Activated CD8-positive, alpha-beta T cell treated with anti-CD3 and anti-CD28 coated beads for 36 hours (primary cell): ENCODE data around the gene PRADC1. TPM values are rescaled to one million over a fixed set of nuclear protein-coding genes. Genes with fewer than 3 reads are reported as not detected.

Source experiments
- ATAC-seq: fragments of 200-7000 bp; cut with Tn5 transposase; one replicate; pipeline ENCODE4 v1.10.0; 2021; ENCODE audit warnings: mild to moderate bottlenecking, moderate library complexity
- CTCF ChIA-PET: fragments of 350-600 bp; sonication (Branson Sonifier 250); formaldehyde crosslinking; loops from one replicate; lab custom pipeline; 2021; ENCODE audit warnings: antibody characterized with exemption; lab: Charles Lee
- POLR2A ChIA-PET: fragments of 350-600 bp; sonication (Branson Sonifier 250); formaldehyde crosslinking; loops from one replicate; lab custom pipeline; 2021; ENCODE audit warnings: antibody characterized with exemption; lab: Charles Lee
- DNase-seq: peaks from one replicate; pipeline ENCODE4 v3.0.0-alpha.2; 2020
- H3K27ac Mint-ChIP-seq: one replicate; pipeline ENCODE4 v1.8.0; 2021; ENCODE audit warnings: mild to moderate bottlenecking, mixed read lengths
- H3K27me3 Mint-ChIP-seq: one replicate; pipeline ENCODE4 v1.8.0; 2021; ENCODE audit warnings: mixed read lengths
- H3K36me3 Mint-ChIP-seq: one replicate; pipeline ENCODE4 v1.8.0; 2021; ENCODE audit warnings: low read depth, mixed read lengths
- H3K4me1 Mint-ChIP-seq: one replicate; pipeline ENCODE4 v1.8.0; 2021; ENCODE audit warnings: low read depth, mixed read lengths
- H3K4me3 Mint-ChIP-seq: one replicate; pipeline ENCODE4 v1.8.0; 2021; ENCODE audit warnings: mild to moderate bottlenecking, moderate library complexity, mixed read lengths
- H3K9me3 Mint-ChIP-seq: one replicate; pipeline ENCODE4 v1.8.0; 2021; ENCODE audit warnings: mixed read lengths
- intact Hi-C: fragments of 100-400 bp; cut with micrococcal nuclease; formaldehyde crosslinking; loops from one replicate; pipeline ENCODE4 v1.10.0; 2022
- total RNA-seq, 2 experiments: library from RNA; stranded (reverse); gene quantifications; one replicate each; pipeline ENCODE4 v1.2.3, GENCODE V29; 2021
- TF ChIP-seq, protein P1 (sequence below): fragments of 200-600 bp; IDR thresholded peaks from one replicate; pipeline ENCODE4 v1.8.0; 2022; ENCODE audit warnings: antibody characterized with exemption, mild to moderate bottlenecking

Gene PRADC1
- total RNA-seq, 2 experiments from 2014 or later: 12.4 to 16.2 TPM

DNA sequence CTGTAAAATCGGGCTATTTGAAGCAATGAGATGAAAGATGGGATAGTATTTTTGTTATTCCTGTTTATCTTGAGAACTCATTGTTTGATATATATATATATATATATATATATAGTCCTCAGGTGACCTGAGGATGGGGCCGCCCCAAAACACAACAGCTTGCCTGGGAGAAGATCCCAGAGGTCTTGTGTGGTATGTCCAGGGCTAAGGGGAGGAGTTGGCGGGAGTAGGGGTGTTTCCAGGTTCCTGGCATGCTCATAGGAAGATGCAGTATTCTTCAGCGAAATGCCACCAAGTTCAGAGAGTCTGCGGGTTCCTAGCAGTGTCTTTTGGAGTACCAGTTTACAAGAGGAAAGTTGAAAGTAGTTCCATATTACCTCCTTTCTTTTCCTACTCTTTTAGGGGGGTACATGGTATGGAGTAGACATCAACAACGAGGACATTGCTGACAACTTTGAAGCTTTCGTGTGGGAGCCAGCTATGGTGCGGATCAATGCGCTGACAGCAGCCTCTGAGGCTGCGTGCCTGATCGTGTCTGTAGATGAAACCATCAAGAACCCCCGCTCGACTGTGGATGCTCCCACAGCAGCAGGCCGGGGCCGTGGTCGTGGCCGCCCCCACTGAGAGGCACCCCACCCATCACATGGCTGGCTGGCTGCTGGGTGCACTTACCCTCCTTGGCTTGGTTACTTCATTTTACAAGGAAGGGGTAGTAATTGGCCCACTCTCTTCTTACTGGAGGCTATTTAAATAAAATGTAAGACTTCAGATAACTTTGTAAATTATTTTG, 19.4 kb upstream of the PRADC1 start:
- ATAC-seq (no peak), DNase-seq (no peak)
- intact Hi-C loops: no loop called here
- TF ChIP-seq, protein P1, sequence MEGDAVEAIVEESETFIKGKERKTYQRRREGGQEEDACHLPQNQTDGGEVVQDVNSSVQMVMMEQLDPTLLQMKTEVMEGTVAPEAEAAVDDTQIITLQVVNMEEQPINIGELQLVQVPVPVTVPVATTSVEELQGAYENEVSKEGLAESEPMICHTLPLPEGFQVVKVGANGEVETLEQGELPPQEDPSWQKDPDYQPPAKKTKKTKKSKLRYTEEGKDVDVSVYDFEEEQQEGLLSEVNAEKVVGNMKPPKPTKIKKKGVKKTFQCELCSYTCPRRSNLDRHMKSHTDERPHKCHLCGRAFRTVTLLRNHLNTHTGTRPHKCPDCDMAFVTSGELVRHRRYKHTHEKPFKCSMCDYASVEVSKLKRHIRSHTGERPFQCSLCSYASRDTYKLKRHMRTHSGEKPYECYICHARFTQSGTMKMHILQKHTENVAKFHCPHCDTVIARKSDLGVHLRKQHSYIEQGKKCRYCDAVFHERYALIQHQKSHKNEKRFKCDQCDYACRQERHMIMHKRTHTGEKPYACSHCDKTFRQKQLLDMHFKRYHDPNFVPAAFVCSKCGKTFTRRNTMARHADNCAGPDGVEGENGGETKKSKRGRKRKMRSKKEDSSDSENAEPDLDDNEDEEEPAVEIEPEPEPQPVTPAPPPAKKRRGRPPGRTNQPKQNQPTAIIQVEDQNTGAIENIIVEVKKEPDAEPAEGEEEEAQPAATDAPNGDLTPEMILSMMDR: no peak
- Mint-ChIP-seq H3K27ac (no peak overlapping the region), H3K4me3 (no peak overlapping the region), H3K36me3 (peaks cover 40% of the 10 kb centered on the region), H3K27me3 (no peaks in the 10 kb centered on the region), H3K4me1 (no peaks in the 10 kb centered on the region), H3K9me3 (no peaks in the 10 kb centered on the region)
- ChIA-PET POLR2A (interaction anchor here (2.4 to 7.9 kb wide), 2 partner anchors 15 to 27 kb away, joined by 7 to 97 read pairs; partner anchors contain the start of genes CCT7 and PRADC1), CTCF (interaction anchor here (1.7 kb wide), 1 partner anchor 38 kb away, joined by 6 read pairs; no protein-coding TSS in a partner anchor)

DNA sequence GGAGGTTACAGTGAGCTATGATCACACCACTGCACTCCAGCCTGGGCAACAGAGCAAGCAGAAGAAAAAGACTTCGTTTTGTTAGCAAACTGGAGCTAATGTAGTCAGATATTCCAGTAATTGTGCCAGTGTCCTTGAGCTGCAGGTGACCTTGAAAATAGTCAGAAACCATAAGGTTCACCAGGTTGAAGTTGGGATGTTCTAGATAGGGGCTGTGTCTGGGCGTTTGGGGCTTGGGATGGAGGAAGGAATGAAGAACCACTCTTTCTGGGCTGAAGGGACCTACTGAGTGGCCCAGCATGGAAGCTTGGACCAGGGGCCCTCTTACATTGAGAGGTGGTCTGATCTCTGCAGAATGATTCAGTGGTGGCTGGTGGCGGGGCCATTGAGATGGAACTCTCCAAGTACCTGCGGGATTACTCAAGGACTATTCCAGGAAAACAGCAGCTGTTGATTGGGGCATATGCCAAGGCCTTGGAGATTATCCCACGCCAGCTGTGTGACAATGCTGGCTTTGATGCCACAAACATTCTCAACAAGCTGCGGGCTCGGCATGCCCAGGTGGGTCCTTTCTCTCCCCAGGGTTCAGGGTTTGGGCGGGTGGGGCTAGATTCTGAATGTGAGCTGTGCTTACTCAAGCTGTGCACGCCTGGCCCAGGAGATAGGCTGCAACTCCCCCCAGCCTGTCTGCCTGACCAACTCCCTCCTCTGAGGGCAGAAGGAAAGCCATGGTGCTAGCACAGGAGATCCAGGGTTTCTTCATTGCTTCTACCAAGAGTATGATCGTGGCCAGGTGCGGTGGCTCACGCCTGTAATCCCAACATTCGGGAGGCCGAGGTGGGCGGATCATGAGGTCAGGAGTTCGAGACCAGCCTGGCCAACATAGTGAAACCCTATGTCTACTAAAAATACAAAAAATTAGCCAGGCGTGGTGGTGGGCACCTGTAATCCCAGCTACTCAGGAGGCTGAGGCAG, 18.1 kb upstream of the PRADC1 start:
- TF ChIP-seq, protein P1: no peak
- Mint-ChIP-seq H3K27me3 (no peaks in the 10 kb centered on the region), H3K4me1 (peaks cover 5% of the 10 kb centered on the region), H3K27ac (no peak overlapping the region), H3K4me3 (no peak overlapping the region), H3K36me3 (peaks cover 52% of the 10 kb centered on the region), H3K9me3 (no peaks in the 10 kb centered on the region)
- ChIA-PET POLR2A (interaction anchor here (0.9 to 7.9 kb wide), 7 partner anchors 8 to 38 kb away, joined by 3 to 97 read pairs (median 4); partner anchors contain the start of genes CCT7 and PRADC1), CTCF (interaction anchor here (1.0 to 1.9 kb wide), 4 partner anchors 13 to 277 kb away, joined by 3 to 10 read pairs (median 3); no protein-coding TSS in a partner anchor)
- ATAC-seq (no peak), DNase-seq (no peak)
- intact Hi-C loops: no loop called here

DNA sequence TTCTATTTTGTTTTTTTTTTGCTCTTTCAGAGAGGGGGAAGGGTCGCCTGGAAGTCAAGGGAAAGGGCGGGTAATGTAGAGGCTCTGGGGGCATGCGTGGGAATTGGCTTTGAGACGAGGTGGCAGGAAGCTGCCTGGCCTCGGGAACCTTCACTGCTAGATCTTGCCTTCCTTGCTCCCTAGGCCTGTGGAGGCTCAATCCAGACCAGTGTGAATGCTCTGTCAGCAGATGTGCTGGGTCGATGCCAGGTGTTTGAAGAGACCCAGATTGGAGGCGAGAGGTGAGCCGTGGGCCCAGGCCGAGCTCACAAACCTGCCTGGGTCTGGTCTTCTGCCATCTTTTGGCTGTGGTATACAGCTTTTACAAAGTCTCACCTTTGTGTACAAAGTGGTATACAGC, 16.6 kb upstream of the PRADC1 start:
- no peaks in the 10 kb centered on the region for H3K9me3 Mint-ChIP-seq
- ATAC-seq: no peak
- ChIA-PET POLR2A (interaction anchor here (1.1 to 7.9 kb wide), 6 partner anchors 9 to 351 kb away, joined by 3 to 97 read pairs (median 4); partner anchors contain the start of genes CCT7 and PRADC1), CTCF (interaction anchor here (1.3 to 1.9 kb wide), 3 partner anchors 11 to 40 kb away, joined by 3 to 10 read pairs (median 3); no protein-coding TSS in a partner anchor)
- DNase-seq: no peak
- intact Hi-C loops: no loop called here
- peaks cover 62% of the 10 kb centered on the region for H3K36me3 Mint-ChIP-seq
- H3K27me3 Mint-ChIP-seq: no peaks in the 10 kb centered on the region
- TF ChIP-seq, protein P1: no peak
- H3K4me1 Mint-ChIP-seq: peaks cover 7% of the 10 kb centered on the region
- H3K4me3 Mint-ChIP-seq: no peak overlapping the region
- no peak overlapping the region for H3K27ac Mint-ChIP-seq

DNA sequence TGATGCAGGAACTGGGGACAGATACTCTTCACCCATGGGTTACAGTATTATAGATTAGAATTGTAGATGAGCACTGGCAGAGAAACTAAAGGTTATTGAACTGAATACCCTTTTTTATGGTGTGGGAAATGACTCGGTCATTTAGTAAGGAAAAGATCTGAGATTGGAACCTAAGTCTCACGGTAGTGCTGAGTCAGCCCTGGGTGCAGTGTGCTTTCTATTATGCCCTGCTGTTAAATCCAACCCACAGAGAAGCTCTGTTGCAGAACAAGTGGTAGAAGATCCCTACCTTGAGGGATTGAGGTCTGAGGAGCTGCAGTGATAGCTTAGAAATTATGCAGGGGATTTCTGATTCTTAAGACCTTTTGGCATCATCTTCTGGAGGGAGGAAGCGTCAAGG, 13.8 kb upstream of the PRADC1 start:
- ATAC-seq: no peak
- TF ChIP-seq, protein P1: no peak
- peaks cover 68% of the 10 kb centered on the region for H3K36me3 Mint-ChIP-seq
- H3K4me3 Mint-ChIP-seq: no peak overlapping the region
- intact Hi-C loops: no loop called here
- no peaks in the 10 kb centered on the region for H3K27me3 Mint-ChIP-seq
- no peaks in the 10 kb centered on the region for H3K9me3 Mint-ChIP-seq
- peaks cover 17% of the 10 kb centered on the region for H3K4me1 Mint-ChIP-seq
- POLR2A ChIA-PET: interaction anchor here (0.8 to 3.0 kb wide), 5 partner anchors 13 to 42 kb away, joined by 3 to 11 read pairs (median 3); partner anchors contain the start of genes CCT7 and PRADC1
- no peak for DNase-seq
- CTCF ChIA-PET: interaction anchor here (1.1 to 1.9 kb wide), 3 partner anchors 10 to 22 kb away, joined by 3 to 10 read pairs (median 8); partner anchors contain the start of genes CCT7 and PRADC1
- H3K27ac Mint-ChIP-seq: peak overlapping the region; percentile 28
